ENCODE measurements around the gene HSD17B14. TPM values are rescaled to one million over a fixed set of nuclear protein-coding genes. Genes with fewer than 3 reads are reported as not detected.
A peak's percentile ranks its signal among the peaks of the same experiment; 100 is the strongest.

HSD17B14 gene
- total and polyA plus RNA-seq, 9 of the 15 experiments (the other 6 are each of a cell fraction or from before 2014, with no cell fraction given), result 0.16 TPM; not detected in 8

- TF ChIP-seq ZNF699 (CRISPR knock-in tag; IDR thresholded peaks at IDR 0.05; ENCODE audit: insufficient replicate concordance) (no peak), MBD2 (IDR thresholded peaks at IDR 0.05; ENCODE audit: borderline replicate concordance, low read depth) (peak; percentile 94), TAF9B (IDR thresholded peaks at IDR 0.05; ENCODE audit: partially characterized antibody) (peak; percentile 86), PBX2 (CRISPR knock-in tag; IDR thresholded peaks at IDR 0.05; ENCODE audit: low read depth) (peak; percentile 77), PBX2 (tag; conservative IDR thresholded peaks at IDR 0.05; ENCODE audit: low read depth) (peak; percentile 94), ZNF766 (CRISPR knock-in tag; conservative IDR thresholded peaks at IDR 0.05) (peak; percentile 71; the same call in 1 of the 2 replicates), NCOA6 (IDR thresholded peaks at IDR 0.05) (no peak), ZNF780A (CRISPR knock-in tag; IDR thresholded peaks at IDR 0.05) (no peak), TAF15 (IDR thresholded peaks at IDR 0.05; ENCODE audit: low read depth, low read length) (no peak), HNRNPUL1 (IDR thresholded peaks at IDR 0.05; ENCODE audit: low read length) (no peak), XRCC3 (IDR thresholded peaks at IDR 0.05) (no peak), CREBBP (IDR thresholded peaks at IDR 0.05; ENCODE audit: low read depth, low read length) (no peak), CEBPB (tag; IDR thresholded peaks at IDR 0.05) (peak; percentile 95), UBTF (IDR thresholded peaks at IDR 0.05; ENCODE audit: borderline replicate concordance in 1 of 2, low read depth in 2 of 2, low read length in 2 of 2) (peak; percentile 59 to 79; a peak in 2 of 4 replicates), ZNF274 (IDR thresholded peaks at IDR 0.05; ENCODE audit: borderline replicate concordance, low read depth, low read length) (no peak), POLR3G (IDR thresholded peaks at IDR 0.05; ENCODE audit: extremely low read depth, insufficient read length, insufficient replicate concordance) (no peak), ETV6 (IDR thresholded peaks at IDR 0.05; ENCODE audit: borderline replicate concordance in 1 of 2, low read depth in 2 of 2, low read length in 1 of 2) (no peak), ETV6 (CRISPR knock-in tag; IDR thresholded peaks at IDR 0.05; ENCODE audit: borderline replicate concordance) (peak; percentile 66; the same call in 1 of the 2 replicates), ATF6 (CRISPR knock-in tag; IDR thresholded peaks at IDR 0.05) (peak; percentile 87; the same call in 1 of the 2 replicates), EHMT2 (IDR thresholded peaks at IDR 0.05) (no peak), CHCHD3 (CRISPR knock-in tag; IDR thresholded peaks at IDR 0.05) (peak; percentile 60; the same call in 1 of the 2 replicates)
These were observed 36.0 kb upstream of the HSD17B14 start, which contains the start of gene PPP1R15A (continued) for GRCh38 chr19:48872182-48872883.

Data from K562 (cell line).